Left forelimb (tissue), 1 donor: Measurements from ENCODE around the gene SRPRA.
"Not testable (repeated sequence)": the region's sequence is repeated elsewhere in the genome, so short reads cannot be mapped to it uniquely, and the experiment has no call there.

Experiments used
- DNase-seq: peaks from one replicate; pipeline ENCODE4 v3.0.0-alpha.2; 2018; ENCODE audit warnings: low spot score

SRPRA gene

GRCh38 chr11:126268708-126269579 is at the start of gene SRPRA, which contains the start of gene FOXRED1:
SRPRA (minus strand) TSS chr11:126268895; CDS start chr11:126268804, 91 bp downstream.
FOXRED1 (plus strand) TSS chr11:126269154; CDS start chr11:126269207, 53 bp downstream.
- DNase-seq = peak; percentile 100

- DNase-seq = peak; percentile 89
These were observed 49.3 kb upstream of the SRPRA start for GRCh38 chr11:126317756-126318573.

- no peak for DNase-seq
These were observed 48.7 kb upstream of the SRPRA start for GRCh38 chr11:126317432-126317755.

GRCh38 chr11:126313826-126314225 is 45.1 kb upstream of the SRPRA start:
- DNase-seq = no peak

GRCh38 chr11:126312961-126313360 is 44.3 kb upstream of the SRPRA start:
- DNase-seq = peak; percentile 50

GRCh38 chr11:126311401-126312291 is 43.0 kb upstream of the SRPRA start:
- no peak for DNase-seq

GRCh38 chr11:126310992-126311310 is 42.3 kb upstream of the SRPRA start:
- no peak for DNase-seq

GRCh38 chr11:126310200-126310991 is 41.7 kb upstream of the SRPRA start:
- DNase-seq = peak; percentile 81

GRCh38 chr11:126308771-126309170 is 40.1 kb upstream of the SRPRA start:
- DNase-seq = not testable (repeated sequence)

- no peak for DNase-seq
These were observed 39.6 kb upstream of the SRPRA start for GRCh38 chr11:126308271-126308671.

GRCh38 chr11:126307706-126308105 is 39.0 kb upstream of the SRPRA start:
- DNase-seq = no peak

- DNase-seq = no peak
These were observed 37.0 kb upstream of the SRPRA start for GRCh38 chr11:126305699-126306098.

- DNase-seq = no peak
These were observed 35.9 kb upstream of the SRPRA start for GRCh38 chr11:126304457-126305075.

GRCh38 chr11:126303623-126304456 is 35.1 kb upstream of the SRPRA start, which contains the start of gene DCPS:
DCPS (plus strand) TSS chr11:126304060; CDS start chr11:126304081, 21 bp downstream.
- peak; percentile 96 for DNase-seq

- DNase-seq = no peak
These were observed 28.3 kb upstream of the SRPRA start for GRCh38 chr11:126297004-126297403.

GRCh38 chr11:126293726-126294125 is 25.0 kb upstream of the SRPRA start:
- DNase-seq = no peak

GRCh38 chr11:126290887-126291286 is 22.2 kb upstream of the SRPRA start:
- no peak for DNase-seq

GRCh38 chr11:126288237-126288636 is 19.5 kb upstream of the SRPRA start:
- DNase-seq = no peak

- DNase-seq = no peak
These were observed 16.1 kb upstream of the SRPRA start for GRCh38 chr11:126284829-126285228.
